Keratinocyte (primary cell): ENCODE measurements around the gene PRR7.

ENCODE experiments used
- EZH2 ChIP-seq: IDR thresholded peaks from one replicate; pipeline ENCODE4 v1.6.1; 2012; ENCODE audit warnings: inconsistent platforms, mild to moderate bottlenecking, low read length, moderate library complexity
- TF ChIP-seq, protein P1 (sequence below), 3 experiments: IDR thresholded peaks in 1 of 3; conservative IDR thresholded peaks in 1 of 3; optimal IDR thresholded peaks in 1 of 3; 2 replicates in 2 of 3; 3 replicates in 1 of 3; pipeline versions ENCODE3 to v1.5.1; 2011; ENCODE audit warnings: low read length in 3 of 3, mild to moderate bottlenecking in 3 of 3, moderate library complexity in 2 of 3, control low read depth in 1 of 3, inconsistent platforms in 1 of 3; ENCODE audit not compliant: insufficient read depth in 2 of 3; ENCODE audit errors: extremely low read depth in 1 of 3

DNA sequence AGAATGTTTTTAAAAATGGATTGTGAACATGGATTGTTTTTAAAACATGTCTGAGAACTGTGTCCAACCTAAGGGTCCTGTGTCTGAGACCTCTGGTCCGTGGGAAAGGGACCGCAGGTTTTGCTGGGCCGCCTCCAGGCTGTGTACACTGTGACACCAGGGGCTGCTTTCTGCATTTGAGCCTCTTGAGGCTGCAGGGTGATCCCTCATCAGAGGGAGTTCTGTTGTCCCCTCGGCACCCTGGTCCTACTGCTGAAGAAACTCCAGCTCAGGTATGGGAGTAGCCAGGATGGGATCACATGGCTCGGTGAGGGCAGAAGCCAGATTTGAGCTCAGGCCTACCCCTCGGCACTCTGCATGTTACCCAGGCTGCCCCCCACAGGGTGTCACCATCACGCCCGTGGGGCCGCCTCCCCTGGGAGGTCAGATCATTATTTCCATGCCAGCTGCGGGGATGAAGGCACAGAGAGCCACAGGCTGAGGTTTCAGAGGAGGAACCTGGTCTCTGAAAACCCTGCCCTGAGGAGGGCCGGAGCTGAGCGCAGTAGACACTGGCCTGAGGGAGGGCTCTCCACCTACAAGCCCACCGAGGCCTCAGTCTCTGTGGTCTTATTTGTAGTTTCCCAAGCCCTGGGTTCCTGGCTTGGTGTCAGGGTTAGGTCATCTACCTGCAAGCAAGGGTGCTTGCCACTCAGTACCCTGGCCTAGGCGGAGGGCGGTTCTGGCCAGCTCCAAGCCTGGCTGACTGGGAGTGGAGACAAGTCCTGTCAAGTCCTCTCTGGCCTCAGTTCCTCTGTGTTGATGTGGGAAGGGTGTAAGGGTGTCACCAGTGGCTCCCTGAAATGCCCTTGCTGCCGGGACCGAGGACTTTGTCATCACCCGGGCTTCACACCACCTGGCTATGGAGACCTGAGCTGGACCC is 2.8 kb downstream of the PRR7 start:
- TF ChIP-seq, protein P1, sequence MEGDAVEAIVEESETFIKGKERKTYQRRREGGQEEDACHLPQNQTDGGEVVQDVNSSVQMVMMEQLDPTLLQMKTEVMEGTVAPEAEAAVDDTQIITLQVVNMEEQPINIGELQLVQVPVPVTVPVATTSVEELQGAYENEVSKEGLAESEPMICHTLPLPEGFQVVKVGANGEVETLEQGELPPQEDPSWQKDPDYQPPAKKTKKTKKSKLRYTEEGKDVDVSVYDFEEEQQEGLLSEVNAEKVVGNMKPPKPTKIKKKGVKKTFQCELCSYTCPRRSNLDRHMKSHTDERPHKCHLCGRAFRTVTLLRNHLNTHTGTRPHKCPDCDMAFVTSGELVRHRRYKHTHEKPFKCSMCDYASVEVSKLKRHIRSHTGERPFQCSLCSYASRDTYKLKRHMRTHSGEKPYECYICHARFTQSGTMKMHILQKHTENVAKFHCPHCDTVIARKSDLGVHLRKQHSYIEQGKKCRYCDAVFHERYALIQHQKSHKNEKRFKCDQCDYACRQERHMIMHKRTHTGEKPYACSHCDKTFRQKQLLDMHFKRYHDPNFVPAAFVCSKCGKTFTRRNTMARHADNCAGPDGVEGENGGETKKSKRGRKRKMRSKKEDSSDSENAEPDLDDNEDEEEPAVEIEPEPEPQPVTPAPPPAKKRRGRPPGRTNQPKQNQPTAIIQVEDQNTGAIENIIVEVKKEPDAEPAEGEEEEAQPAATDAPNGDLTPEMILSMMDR (optimal IDR thresholded peaks at IDR 0.05 in 1 of 3, IDR thresholded peaks at IDR 0.05 in 1 of 3, conservative IDR thresholded peaks at IDR 0.05 in 1 of 3; ENCODE audit: extremely low read depth in 1 of 3, insufficient read depth in 2 of 3, low read length in 3 of 3) = no peak
- TF ChIP-seq EZH2 = no peak
